Measurements from ENCODE around the gene DYRK1B.

DYRK1B gene

GRCh38 chr19:39830406-39830805 lies 3.6 kb downstream of the DYRK1B start:
- H3K27ac Mint-ChIP-seq: peak overlapping the region in 2 of 3 experiments; percentile 46 to 72
- H3K36me3 Mint-ChIP-seq (ENCODE audit: low read depth): peaks cover 58% of the 10 kb centered on the region
- H3K9me3 Mint-ChIP-seq: no peaks in the 10 kb centered on the region
- H3K27me3 Mint-ChIP-seq (ENCODE audit: low read depth): no peaks in the 10 kb centered on the region
- H3K4me3 Mint-ChIP-seq: peak overlapping the region; percentile 41 to 71 (median 71)
- TF ChIP-seq CTCF (IDR thresholded peaks at IDR 0.05; ENCODE audit: unreplicated experiment in 3 of 3): no peak
- H3K4me1 Mint-ChIP-seq: peaks cover 36% of the 10 kb centered on the region

- peaks cover 58% of the 10 kb centered on the region for H3K36me3 Mint-ChIP-seq (ENCODE audit: low read depth)
- peak overlapping the region; percentile 9 to 34 (median 25) for H3K4me3 Mint-ChIP-seq
- no peaks in the 10 kb centered on the region for H3K27me3 Mint-ChIP-seq (ENCODE audit: low read depth)
- H3K4me1 Mint-ChIP-seq: peaks cover 36% of the 10 kb centered on the region
- no peak for TF ChIP-seq CTCF (IDR thresholded peaks at IDR 0.05; ENCODE audit: unreplicated experiment in 3 of 3)
- H3K27ac Mint-ChIP-seq: no peak overlapping the region
- no peaks in the 10 kb centered on the region for H3K9me3 Mint-ChIP-seq
Measured at GRCh38 chr19:39829702-39830275, 4.2 kb downstream of the DYRK1B start.

GRCh38 chr19:39828654-39829032 lies 5.3 kb downstream of the DYRK1B start:
- H3K4me1 Mint-ChIP-seq: peaks cover 31% of the 10 kb centered on the region
- H3K9me3 Mint-ChIP-seq: no peaks in the 10 kb centered on the region
- peak overlapping the region in 1 of 3 experiments; percentile 10 for H3K4me3 Mint-ChIP-seq
- H3K36me3 Mint-ChIP-seq (ENCODE audit: low read depth): peaks cover 54% of the 10 kb centered on the region
- H3K27ac Mint-ChIP-seq: peak overlapping the region in 2 of 3 experiments; percentile 26 to 44
- TF ChIP-seq CTCF (IDR thresholded peaks at IDR 0.05; ENCODE audit: unreplicated experiment in 3 of 3): no peak
- H3K27me3 Mint-ChIP-seq (ENCODE audit: low read depth): no peaks in the 10 kb centered on the region

GRCh38 chr19:39828015-39828653 lies 5.8 kb downstream of the DYRK1B start:
- H3K27me3 Mint-ChIP-seq (ENCODE audit: low read depth): no peaks in the 10 kb centered on the region
- peak overlapping the region in 1 of 3 experiments; percentile 37 for H3K4me3 Mint-ChIP-seq
- no peak overlapping the region for H3K27ac Mint-ChIP-seq
- peaks cover 54% of the 10 kb centered on the region for H3K36me3 Mint-ChIP-seq (ENCODE audit: low read depth)
- no peak for TF ChIP-seq CTCF (IDR thresholded peaks at IDR 0.05; ENCODE audit: unreplicated experiment in 3 of 3)
- no peaks in the 10 kb centered on the region for H3K9me3 Mint-ChIP-seq
- H3K4me1 Mint-ChIP-seq: peaks cover 31% of the 10 kb centered on the region

GRCh38 chr19:39827216-39827615 lies 6.7 kb downstream of the DYRK1B start:
- Mint-ChIP-seq H3K36me3 (ENCODE audit: low read depth) (peaks cover 48% of the 10 kb centered on the region), H3K4me1 (peaks cover 22% of the 10 kb centered on the region), H3K27me3 (ENCODE audit: low read depth) (no peaks in the 10 kb centered on the region), H3K27ac (no peak overlapping the region), H3K9me3 (no peaks in the 10 kb centered on the region), H3K4me3 (no peak overlapping the region)
- TF ChIP-seq CTCF (IDR thresholded peaks at IDR 0.05; ENCODE audit: unreplicated experiment in 3 of 3): no peak

All from nephron (organoid).